Gastrocnemius medialis (tissue), 4 donors: ENCODE results near the gene RABGAP1L.

Source experiments
- CTCF ChIP-seq, 5 experiments: fragments of 450-650 bp in 3 of 5; fragments of 200-600 bp in 2 of 5; sonication (generic) in 2 of 5; IDR thresholded peaks in 4 of 5; conservative IDR thresholded peaks in 1 of 5; 1 replicate in 4 of 5; 2 replicates in 1 of 5; pipeline ENCODE4 v1.5.1; 2016 to 2019; ENCODE audit warnings: antibody characterized with exemption in 5 of 5, mild to moderate bottlenecking in 3 of 5, moderate library complexity in 3 of 5
- POLR2A ChIP-seq, 2 donors: fragments of 450-650 bp; IDR thresholded peaks; one replicate each; pipeline ENCODE4 v1.6.1; 2017; ENCODE audit warnings: antibody characterized with exemption in 2 of 2, mild to moderate bottlenecking in 2 of 2, moderate library complexity in 2 of 2

GRCh38 chr1:174393885-174394284, 234.6 kb downstream of the RABGAP1L start:
- TF ChIP-seq CTCF (IDR thresholded peaks at IDR 0.05 in 4 of 5, conservative IDR thresholded peaks at IDR 0.05 in 1 of 5), result no peak
- TF ChIP-seq POLR2A (IDR thresholded peaks at IDR 0.05), result no peak
